Dendritic cell treated with granulocyte-macrophage colony-stimulating factor and Interleukin-4, amounts not matched to agents 40 ng/mL and 50 ng/mL, for 4 days (primary cell): ENCODE measurements around the gene PET100.

ENCODE experiments used
- H3K27ac Mint-ChIP-seq: one replicate; pipeline ENCODE4 v1.8.0; 2022; ENCODE audit warnings: mild to moderate bottlenecking, mixed read lengths
- H3K27me3 Mint-ChIP-seq: one replicate; pipeline ENCODE4 v1.8.0; 2022; ENCODE audit warnings: mild to moderate bottlenecking, mixed read lengths
- H3K36me3 Mint-ChIP-seq: one replicate; pipeline ENCODE4 v1.8.0; 2022; ENCODE audit warnings: low read depth, mixed read lengths
- H3K4me1 Mint-ChIP-seq: one replicate; pipeline ENCODE4 v1.8.0; 2022; ENCODE audit warnings: low read depth, mixed read lengths
- H3K4me3 Mint-ChIP-seq: one replicate; pipeline ENCODE4 v1.8.0; 2022; ENCODE audit warnings: mild to moderate bottlenecking, moderate library complexity, mixed read lengths
- H3K9me3 Mint-ChIP-seq: one replicate; pipeline ENCODE4 v1.8.0; 2022; ENCODE audit warnings: mixed read lengths
- intact Hi-C: fragments of 100-400 bp; cut with micrococcal nuclease; formaldehyde crosslinking; loops from one replicate; pipeline ENCODE4 v1.15.0; 2022

The PET100 gene

DNA sequence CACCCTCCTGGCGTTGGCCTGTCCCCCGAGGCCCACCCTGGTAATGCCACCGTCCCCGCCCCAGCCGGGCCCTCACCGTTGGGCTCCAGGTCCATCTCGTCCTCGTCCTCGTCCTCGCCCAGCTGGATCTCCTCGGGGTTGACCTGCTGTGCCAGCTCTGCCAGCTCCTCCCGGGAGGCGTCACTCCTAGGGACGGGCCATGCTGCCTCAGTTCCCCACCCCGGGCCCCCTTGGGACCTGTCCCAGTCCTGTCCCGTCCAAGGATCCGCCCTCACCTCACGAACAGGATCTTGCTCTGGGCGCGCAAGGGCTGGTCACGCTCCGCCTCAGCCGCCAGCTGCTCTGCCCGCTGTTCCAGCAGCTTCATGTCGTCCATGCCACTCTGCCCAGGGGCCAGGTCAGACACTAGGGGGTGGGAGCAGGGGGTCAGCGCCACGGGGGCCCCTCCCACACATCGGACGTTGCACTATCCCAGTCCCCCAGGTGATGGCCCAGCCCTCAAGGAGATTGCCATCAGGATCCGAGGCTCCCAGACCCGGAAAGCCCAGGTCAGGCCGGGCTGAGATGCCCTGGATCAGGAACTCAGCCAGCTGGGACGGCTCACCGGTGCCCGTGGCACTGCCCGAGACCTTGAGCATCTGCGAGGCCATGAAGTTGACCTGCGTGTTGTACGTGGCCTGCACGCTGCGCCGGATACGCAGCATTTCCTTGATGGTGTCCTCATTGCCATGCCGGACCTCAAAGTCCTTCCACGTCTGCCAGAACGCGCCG, 9.7 kb upstream of the PET100 start:
- H3K36me3 Mint-ChIP-seq, result peaks cover 83% of the 10 kb centered on the region
- peaks cover 16% of the 10 kb centered on the region for H3K4me1 Mint-ChIP-seq
- no peaks in the 10 kb centered on the region for H3K27me3 Mint-ChIP-seq
- H3K27ac Mint-ChIP-seq, result no peak overlapping the region
- no peaks in the 10 kb centered on the region for H3K9me3 Mint-ChIP-seq
- intact Hi-C loops, result no loop called here
- no peak overlapping the region for H3K4me3 Mint-ChIP-seq

DNA sequence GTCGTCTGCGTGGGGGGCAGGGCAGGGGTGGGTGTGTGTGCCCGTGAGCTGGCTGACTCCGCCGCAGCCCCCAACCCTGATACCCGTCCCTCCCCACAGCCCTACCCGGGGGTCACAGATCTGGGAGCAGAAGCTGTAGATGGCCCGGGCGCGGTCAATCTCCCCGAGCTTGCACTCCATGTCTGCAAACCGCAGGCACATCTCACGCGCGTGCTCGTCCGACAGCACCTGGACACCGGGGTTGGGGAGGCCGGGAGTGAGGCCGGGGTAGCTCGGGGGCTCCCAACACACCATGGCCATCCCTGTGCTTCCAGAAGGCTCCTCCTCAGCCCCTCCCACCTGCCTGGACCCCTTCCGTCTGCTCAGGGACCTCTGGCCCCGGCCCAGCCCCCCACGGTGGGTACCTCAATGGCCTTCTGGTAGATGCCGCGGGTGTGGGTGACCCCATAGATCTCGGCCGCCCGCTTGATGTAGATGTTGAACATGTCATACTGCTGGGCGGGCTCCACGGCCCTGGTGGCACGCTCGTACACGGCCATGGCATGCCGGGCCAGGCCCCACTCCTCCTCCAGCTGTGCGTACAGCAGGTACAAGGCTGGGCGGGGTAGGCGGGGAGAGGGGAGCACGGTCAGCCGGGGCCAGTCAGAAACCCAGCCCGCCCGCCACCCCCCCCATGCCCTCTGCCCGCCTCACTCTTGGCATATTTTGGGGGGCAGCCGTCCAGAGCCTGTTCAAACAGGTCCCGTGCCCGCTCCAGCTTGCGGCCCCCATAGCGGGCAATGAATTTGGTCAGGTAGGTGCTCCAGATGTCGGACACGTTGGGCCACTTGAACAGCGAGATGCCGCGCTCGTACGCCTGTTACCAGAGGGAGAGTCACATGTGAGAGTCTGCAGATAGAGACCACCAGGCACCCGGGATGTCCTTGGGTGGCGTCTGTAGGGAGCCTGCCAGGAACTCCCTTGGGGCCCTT, 8.9 kb upstream of the PET100 start:
- intact Hi-C loops, result no loop called here
- H3K27me3 Mint-ChIP-seq, result no peaks in the 10 kb centered on the region
- H3K4me1 Mint-ChIP-seq, result peaks cover 16% of the 10 kb centered on the region
- peaks cover 91% of the 10 kb centered on the region for H3K36me3 Mint-ChIP-seq
- no peak overlapping the region for H3K27ac Mint-ChIP-seq
- H3K9me3 Mint-ChIP-seq, result no peaks in the 10 kb centered on the region
- no peak overlapping the region for H3K4me3 Mint-ChIP-seq

DNA sequence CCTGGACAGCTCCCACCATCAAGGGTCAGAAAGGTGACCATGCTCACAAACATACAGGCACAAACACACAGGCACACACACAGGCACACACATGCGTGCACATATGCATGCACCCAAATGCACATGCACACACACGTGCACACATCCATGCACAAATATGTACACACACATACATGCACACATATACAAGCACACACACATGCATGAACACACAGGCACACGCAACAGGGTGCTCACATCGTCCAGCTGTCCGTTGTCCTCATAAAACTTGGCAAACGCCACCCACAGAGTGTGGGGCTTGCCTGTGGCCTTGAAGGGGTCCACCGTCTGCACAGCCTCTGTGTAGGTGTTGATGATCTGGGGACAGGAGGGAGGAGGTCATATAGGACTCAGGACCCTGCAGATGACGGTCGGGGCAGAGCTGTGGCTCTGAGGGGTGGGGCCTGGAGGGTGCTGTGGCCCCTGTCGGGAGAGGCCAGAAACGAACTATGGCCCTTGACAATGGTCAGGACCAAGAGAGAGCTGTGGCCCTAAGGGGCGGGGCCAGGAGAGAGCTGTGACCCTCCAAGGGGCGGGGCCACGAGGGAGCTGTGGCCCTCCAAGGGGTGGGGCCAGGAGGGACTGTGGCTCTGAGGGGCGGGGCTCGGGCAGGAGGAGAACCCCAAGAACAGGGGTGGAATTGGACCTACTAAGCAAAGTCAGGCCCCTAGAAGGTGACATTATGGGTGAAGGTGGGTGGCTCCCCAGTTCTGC, 6.5 kb upstream of the PET100 start:
- no peak overlapping the region for H3K27ac Mint-ChIP-seq
- intact Hi-C loops, result no loop called here
- no peak overlapping the region for H3K4me3 Mint-ChIP-seq

DNA sequence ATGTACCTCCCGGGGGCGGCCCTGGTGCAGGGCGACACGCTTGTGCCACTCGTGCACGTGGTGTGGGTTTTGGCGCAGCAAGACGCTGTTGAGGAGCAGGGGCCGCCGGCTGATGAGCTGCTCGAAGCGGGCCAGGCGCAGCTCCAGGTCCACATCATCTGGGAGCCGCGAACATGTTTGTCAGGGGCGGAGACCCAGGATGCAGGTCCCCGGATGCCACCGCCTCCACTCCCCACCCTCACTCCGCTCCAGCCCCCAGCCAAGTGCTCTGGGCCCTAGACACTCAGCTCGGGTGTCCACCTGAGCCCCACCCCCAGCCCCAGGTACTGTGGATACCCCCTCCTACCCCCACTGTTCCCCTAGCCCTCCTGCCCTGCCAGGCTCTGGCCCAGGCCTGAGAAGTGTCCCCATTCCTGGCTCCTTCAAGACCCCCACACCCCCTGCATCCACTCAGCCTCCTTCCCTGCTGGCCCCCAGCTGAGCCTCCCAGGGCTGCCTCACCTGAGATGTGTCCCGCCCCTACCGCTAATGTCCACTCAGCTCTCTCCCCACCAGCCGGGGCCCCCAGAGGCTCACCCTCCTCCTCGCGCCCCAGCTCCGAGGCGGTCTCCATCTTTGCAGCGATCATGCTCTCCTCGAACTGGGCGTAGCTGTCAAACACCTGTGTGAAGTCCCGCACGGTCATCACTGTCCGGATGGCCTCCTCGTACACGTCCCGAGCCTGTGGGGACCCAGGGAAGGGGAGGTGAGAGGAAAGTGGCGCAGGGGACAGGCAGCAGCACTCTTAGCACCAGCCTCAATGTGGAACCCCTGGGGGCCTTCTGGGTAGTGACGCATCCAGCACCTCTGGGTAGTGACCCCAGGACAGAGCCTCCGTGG, 5.6 kb upstream of the PET100 start:
- no peaks in the 10 kb centered on the region for H3K27me3 Mint-ChIP-seq
- H3K27ac Mint-ChIP-seq, result no peak overlapping the region
- H3K4me3 Mint-ChIP-seq, result no peak overlapping the region
- H3K9me3 Mint-ChIP-seq, result no peaks in the 10 kb centered on the region
- H3K36me3 Mint-ChIP-seq, result peaks cover 97% of the 10 kb centered on the region
- intact Hi-C loops, result no loop called here
- peaks cover 15% of the 10 kb centered on the region for H3K4me1 Mint-ChIP-seq

More for the DNA sequence above, 6.5 kb upstream of the PET100 start:
- H3K36me3 Mint-ChIP-seq, result peaks cover 100% of the 10 kb centered on the region
- no peaks in the 10 kb centered on the region for H3K27me3 Mint-ChIP-seq
- no peaks in the 10 kb centered on the region for H3K9me3 Mint-ChIP-seq
- peaks cover 15% of the 10 kb centered on the region for H3K4me1 Mint-ChIP-seq

DNA sequence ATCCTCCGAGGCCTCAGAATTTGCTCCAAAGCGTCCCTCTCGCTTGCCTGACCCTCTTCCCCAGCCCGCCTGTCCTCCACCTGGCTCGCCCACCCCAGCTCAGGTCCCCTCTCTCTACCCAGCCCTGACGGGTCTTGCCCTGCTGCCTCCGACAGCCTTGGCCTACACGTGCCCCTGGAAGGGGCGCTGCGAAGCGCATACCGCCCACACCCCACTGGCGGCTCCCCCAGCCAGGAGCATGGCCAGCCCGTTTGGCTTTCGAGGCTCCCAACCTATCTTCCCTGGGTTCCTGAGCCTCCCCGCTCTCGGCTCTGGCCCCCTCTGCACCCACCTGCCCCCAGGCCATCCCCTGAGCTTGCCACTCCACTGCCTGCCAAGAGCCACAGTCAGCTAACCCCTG, 4.8 kb upstream of the PET100 start:
- Mint-ChIP-seq H3K36me3 (peaks cover 97% of the 10 kb centered on the region), H3K4me3 (no peak overlapping the region), H3K9me3 (no peaks in the 10 kb centered on the region), H3K27me3 (no peaks in the 10 kb centered on the region), H3K27ac (no peak overlapping the region), H3K4me1 (peaks cover 23% of the 10 kb centered on the region)
- intact Hi-C loops, result no loop called here

DNA sequence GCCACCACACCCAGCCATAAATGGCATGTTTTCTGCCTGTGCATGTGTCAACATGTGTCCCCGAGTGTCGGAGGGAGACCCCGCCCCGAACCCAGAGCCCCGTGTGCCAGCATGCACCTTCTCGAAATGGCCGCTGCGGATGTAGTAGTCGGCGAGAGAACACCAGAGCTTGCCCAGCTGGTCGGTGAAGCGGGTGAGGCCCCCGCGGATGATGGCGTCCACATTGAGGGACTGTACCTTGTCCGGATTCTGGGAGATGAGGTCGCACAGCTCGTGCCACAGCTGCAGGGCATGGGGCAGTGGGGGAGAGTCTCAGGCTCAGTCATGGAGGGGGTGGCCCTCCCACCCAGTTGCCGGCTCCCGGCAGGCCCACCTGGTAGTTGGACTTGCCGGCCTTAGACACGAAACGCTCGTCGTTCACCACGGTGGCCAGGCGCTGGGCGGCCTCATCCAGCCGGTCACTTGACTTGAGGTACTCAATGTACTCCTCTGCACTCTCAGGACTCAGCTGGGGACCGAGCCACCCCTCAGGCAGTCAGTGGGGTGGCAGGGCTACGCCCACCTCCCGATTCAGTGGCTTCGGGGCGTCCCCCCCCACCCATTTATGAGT, 3.7 kb upstream of the PET100 start:
- H3K9me3 Mint-ChIP-seq, result no peaks in the 10 kb centered on the region
- no peaks in the 10 kb centered on the region for H3K27me3 Mint-ChIP-seq
- intact Hi-C loops, result no loop called here
- H3K4me3 Mint-ChIP-seq, result no peak overlapping the region
- peaks cover 34% of the 10 kb centered on the region for H3K4me1 Mint-ChIP-seq
- no peak overlapping the region for H3K27ac Mint-ChIP-seq
- peaks cover 92% of the 10 kb centered on the region for H3K36me3 Mint-ChIP-seq

DNA sequence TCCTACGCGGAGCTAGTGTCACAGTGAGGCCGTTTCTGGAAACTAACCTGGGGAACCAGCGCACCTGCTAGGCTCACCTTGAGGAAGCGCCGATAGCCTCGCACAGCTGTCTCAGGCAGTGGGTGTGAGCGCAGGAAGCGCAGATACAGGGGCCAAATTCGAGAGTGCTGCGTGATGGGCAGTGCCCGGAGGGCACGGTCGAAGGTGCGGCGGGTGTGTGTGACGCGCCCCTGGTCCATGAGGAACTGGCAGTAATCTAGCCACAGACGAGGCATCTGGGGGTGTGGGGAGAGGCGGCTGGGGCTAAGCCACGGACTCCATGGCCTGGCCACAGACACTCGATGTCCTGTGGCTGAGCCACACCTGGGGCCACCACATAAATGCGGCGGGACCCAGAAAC, 2.4 kb upstream of the PET100 start:
- H3K27ac Mint-ChIP-seq, result no peak overlapping the region
- no peak overlapping the region for H3K4me3 Mint-ChIP-seq
- no peaks in the 10 kb centered on the region for H3K9me3 Mint-ChIP-seq
- H3K4me1 Mint-ChIP-seq, result peaks cover 46% of the 10 kb centered on the region
- intact Hi-C loops, result no loop called here
- H3K27me3 Mint-ChIP-seq, result no peaks in the 10 kb centered on the region
- peaks cover 92% of the 10 kb centered on the region for H3K36me3 Mint-ChIP-seq

DNA sequence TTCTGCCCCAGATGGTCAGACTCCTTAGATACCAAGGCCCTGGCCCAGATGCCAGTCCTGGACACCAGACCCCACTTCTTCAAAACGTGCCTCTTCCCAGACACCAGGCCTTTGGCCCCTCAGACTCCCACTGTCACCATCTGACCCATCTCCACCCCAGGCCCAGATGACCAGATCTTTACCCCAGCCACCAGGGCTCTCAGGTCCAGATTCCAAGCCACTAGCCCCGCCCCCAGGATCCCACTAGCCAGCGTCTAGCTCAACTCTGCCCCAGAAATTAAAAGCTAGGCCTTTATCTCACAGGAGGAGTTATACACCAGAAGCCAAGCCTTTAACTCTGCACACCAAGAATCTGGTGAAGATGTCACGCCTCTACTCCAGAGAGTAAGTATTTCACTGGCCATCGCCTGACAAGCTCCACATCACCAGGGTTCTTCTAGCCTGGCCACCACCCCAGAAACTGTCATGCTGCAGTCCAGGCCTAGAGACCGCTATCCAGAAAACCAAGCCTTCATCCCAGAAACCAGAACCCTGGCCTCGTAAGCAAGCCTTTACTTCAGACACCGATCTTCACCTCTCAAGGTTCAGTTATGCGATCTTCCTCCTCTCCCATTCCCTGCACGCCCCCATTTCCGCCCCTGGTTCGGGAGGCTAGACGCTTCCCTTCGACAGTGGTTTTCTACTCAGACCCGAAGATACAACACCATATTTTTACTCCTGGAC, 843 bp upstream of the PET100 start:
- H3K9me3 Mint-ChIP-seq, result no peaks in the 10 kb centered on the region
- H3K4me1 Mint-ChIP-seq, result peaks cover 52% of the 10 kb centered on the region
- no peaks in the 10 kb centered on the region for H3K27me3 Mint-ChIP-seq
- peak overlapping the region; percentile 99 for H3K4me3 Mint-ChIP-seq
- intact Hi-C loops, result no loop called here
- H3K27ac Mint-ChIP-seq, result peak overlapping the region; percentile 99
- peaks cover 91% of the 10 kb centered on the region for H3K36me3 Mint-ChIP-seq

DNA sequence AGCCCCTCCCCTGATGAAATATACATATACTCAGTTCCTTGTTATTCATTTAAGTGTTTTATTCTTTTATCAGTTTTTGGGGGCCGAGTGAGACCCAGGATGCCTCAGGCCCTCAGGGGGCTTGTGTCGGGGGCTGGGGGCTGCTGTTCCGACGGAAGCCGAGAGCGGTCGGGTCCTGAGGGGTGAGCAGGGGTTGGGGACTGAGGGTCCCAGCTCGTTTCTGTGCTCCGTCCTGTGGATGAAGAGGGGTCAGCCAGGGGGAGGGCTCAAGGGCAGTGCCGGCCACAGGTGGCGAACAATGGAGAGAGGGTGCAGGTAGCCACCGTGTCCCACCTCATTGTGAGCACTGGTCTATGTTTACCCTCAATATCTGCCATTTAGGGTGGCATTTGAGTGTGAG, 2.0 kb downstream of the PET100 start:
- Mint-ChIP-seq H3K4me1 (peaks cover 62% of the 10 kb centered on the region), H3K36me3 (peaks cover 64% of the 10 kb centered on the region), H3K9me3 (no peaks in the 10 kb centered on the region), H3K4me3 (no peak overlapping the region), H3K27ac (no peak overlapping the region), H3K27me3 (no peaks in the 10 kb centered on the region)
- intact Hi-C loops, result no loop called here

DNA sequence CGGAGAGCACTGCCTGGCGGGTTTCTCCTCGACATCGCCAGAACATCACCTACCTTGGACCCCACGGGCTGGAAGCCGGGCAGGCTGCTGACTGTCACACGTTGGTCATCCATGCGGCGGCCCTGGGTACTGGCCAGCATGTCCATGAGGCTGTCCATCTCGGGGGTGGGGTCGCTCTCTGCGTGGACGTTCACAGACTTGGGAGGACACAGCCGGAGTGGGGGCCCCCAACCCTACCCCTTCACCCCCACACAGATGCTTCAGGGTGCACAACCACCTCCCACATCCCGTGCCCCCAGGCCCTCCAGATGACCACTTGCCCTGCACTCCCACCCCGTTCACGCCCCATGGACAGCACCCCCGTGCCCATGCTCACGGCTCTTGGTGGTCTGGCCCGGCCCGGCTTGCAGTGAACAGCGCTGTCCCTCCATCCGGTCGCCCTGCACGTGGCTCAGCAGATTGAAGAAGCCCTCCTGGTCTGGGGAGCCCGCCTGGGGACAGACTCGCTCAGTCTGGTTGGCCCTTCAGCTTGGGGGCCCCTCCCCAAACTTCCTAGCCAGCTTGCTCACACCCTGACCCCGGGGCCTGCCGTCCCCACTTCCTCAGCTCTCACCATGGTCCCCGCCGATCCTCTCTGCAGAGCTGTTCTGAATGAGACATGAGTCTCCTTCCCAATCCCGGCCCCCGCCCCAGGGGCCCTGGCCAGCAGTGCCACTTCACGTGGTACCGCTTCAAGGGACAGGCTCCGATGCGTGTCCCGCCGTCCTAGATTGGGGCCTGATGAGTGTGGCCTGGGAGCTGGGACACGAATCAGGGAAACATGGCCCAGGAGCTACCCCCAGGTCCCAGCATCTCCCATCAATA, 3.0 kb downstream of the PET100 start:
- Mint-ChIP-seq H3K4me1 (peaks cover 63% of the 10 kb centered on the region), H3K9me3 (no peaks in the 10 kb centered on the region), H3K36me3 (peaks cover 64% of the 10 kb centered on the region), H3K27me3 (no peaks in the 10 kb centered on the region), H3K4me3 (no peak overlapping the region), H3K27ac (no peak overlapping the region)
- intact Hi-C loops, result no loop called here

DNA sequence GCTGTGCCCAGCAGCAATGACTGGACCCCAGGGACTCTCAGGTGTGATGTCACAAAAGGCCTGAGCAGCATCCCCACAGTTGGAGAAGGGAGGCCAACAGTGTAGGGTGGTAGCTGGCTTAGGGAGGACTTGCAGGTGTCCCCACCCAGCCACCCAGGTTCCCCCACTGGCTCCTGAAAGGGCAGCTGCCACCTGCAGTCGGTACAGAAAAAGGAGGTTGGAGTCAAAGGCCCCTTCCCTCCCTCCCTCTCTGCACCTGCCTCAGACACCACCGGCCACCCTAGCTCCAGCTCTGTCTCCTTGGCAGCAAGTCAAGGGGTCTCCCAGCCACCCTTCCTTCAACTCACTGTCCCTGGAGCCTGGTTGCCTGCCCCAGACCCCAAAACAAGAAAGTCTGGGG, 4.1 kb downstream of the PET100 start, which contains the start of gene PCP2:
Gene PCP2, minus strand, starts transcription at position 22 of the 400 bp plus-strand sequence. CDS start 262 bp downstream, outside the sequence.
- Mint-ChIP-seq H3K27ac (no peak within 1 kb of the TSS), H3K36me3 (peaks cover 66% of the 10 kb centered on the region), H3K4me3 (no peak within 1 kb of the TSS), H3K27me3 (no peaks in the 10 kb centered on the region), H3K9me3 (no peaks in the 10 kb centered on the region), H3K4me1 (peaks cover 60% of the 10 kb centered on the region)
- intact Hi-C loops, result no loop called here
